ENCODE measurements around the gene KCNN3.
"Not testable (repeated sequence)": the region's sequence is repeated elsewhere in the genome, so short reads cannot be mapped to it uniquely, and the experiment has no call there.

KCNN3 gene

DNA sequence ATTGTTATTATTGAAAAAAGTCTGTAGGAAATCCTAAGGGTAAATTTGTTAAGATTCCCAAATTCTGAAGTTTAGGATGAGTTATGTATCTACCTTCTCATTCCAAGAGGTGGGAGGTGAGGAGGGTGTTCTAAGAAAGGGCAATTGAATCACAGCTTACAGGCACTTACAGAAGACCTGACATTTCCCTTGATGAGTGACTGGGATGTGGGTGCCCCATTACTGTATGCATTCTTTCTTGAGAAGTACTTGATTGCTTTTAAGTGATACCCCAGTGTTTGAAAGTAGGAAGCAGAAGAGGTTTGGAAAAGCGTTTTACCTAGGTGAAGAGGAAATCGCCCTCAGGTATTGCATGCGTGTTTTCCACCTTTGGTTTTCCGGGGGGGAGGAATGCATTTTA is 175.1 kb downstream of the KCNN3 start:
- no peak for DNase-seq

DNA sequence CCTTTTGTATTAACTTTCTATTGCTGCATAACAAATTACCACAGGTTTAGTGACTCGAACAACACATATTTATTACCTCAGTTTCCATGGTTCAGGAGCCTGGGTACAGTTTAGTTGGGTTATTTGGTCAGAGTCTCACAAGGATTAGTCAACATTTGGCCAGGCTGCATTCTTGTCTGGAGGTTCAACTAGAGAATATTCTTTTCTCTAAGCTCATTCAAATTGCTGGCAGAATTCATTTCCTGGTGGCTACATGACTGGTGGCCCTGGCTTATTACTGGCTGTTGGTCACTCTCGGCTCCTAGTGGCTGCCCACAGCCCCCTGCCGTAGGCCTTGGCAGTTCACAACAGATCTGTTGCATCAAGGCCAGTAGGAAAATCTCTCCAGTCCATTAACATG is 181.0 kb downstream of the KCNN3 start:
- DNase-seq, result no peak

DNA sequence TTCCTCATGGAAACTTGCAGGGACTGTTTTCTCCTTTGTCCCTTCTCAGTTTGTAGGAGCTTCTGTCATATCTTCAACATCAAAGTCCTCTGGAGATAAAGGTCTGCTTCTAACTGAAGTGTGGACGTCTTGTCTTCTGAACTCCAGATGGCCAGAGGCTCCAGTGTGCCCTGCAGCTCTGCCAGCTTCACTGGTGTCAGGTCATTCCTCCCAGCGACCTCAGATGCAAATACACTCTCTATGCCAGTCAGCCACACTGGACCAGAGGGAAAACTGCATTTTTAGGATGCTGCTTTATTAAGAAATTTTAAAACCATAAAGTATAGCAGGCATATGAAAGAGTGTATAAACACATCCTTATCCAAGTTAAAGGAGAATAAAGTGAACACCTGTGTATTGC is 183.6 kb downstream of the KCNN3 start:
- no peak for DNase-seq

DNA sequence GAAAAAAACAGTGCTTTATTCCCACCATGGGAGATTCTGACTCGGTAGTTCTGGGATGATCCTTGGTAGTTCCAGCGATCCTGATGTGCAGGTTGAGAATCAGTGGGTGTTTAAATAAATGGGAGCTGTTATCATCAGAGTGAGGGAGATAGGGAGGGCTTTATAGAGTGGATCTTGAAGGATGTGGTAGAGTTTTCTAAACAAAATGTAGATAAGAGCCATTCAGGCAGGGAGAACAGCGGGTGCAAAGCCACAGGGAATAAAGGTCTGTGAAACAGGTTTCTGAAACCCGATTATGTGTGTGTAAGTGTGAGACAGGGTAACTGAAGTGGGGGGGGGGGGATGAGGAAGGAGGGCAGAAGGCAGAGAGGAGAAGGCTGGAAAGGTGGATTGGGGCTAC is 186.3 kb downstream of the KCNN3 start:
- no peak for DNase-seq

DNA sequence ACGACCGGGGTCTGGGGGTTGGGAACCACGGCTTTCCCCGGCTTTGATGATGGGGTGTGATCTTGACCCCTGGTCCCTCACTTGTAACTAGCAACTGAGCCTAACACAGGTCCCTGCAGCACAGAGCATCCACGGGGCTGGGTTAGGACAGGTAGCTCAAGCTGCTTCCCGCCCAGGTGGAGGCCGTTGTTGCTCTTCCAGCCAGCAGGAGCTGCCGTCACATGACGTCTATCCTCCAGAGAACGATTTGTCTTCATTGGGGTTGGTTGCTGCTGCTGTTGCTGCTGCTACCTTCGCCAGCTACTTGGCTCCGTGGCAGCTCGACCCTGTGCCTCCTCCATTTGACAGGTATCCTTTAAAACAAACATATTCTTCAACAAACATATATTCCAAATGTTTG is 187.8 kb downstream of the KCNN3 start:
- no peak for DNase-seq

DNA sequence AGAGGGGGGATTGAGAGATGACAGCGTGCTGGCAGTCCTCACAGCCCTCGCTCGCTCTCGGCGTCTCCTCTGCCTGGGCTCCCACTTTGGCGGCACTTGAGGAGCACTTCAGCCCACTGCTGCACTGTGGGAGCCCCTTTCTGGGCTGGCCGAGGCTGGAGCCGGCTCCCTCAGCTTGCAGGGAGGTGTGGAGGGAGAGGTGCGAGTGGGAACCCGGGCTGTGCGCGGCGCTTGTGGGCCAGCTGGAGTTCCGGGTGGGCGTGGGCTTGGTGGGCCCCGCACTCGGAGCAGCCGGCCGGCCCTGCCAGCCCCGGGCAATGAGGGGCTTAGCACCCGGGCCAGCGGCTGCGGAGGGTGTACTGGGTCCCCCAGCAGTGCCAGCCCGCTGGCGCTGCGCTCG is 192.2 kb downstream of the KCNN3 start:
- not testable (repeated sequence) for DNase-seq

DNA sequence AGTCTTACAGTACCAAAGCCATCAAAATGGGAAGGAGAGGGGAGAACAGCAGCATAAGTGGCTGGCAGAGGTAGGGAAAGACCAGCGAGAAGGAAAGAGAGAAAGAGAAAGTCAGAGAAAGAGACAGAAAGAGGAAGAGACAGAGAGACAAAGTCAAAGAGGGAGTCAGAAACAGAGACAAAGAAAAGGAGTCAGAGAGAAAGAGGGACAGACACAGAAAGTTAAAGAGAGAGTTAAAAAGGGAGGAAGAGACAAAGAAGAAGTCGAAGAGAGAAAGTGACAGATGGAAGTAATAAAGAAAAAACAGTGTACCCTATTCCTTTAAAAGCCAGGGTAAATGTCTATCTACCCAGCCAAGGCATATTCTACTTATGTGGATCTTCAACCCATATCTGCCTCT is 193.2 kb downstream of the KCNN3 start:
- not testable (repeated sequence) for DNase-seq

DNA sequence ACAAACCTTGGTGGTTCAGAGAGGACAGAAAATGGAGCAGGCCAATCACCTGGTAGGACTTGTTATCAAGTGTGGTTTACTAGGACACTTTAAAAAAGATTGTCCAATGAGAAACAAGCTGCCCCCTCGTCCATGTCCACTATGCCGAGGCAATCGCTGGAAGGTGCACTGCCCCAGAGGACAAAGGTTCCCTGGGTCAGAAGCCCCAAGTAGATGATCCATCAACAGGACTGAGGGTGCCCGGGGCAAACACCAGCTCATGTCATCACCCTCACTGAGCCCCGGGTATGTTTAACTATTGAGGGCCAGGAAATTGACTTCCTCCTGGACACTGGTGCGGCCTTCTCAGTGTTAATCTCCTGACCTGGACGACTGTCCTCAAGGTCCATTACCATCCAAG is 195.6 kb downstream of the KCNN3 start:
- not testable (repeated sequence) for DNase-seq

DNA sequence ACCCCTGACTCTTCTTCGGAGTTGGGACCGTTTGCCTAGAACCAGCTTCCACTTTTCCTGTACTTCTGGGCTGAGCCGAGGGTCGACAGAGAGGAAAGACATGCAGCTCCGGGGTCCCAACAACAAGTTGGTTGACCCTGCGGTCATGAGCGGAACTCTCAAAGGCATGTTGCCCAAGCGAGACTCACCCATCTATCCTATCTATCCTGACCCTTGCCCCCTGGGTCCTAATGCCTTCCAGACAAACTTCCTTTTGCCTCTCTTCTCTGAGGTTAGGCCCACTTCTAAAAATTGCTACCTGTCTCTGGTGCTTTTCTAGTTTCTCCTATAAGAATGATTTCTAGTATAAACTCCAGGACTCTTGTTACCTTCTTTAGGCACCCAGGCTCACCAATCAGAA is 197.8 kb downstream of the KCNN3 start:
- not testable (repeated sequence) for DNase-seq

DNA sequence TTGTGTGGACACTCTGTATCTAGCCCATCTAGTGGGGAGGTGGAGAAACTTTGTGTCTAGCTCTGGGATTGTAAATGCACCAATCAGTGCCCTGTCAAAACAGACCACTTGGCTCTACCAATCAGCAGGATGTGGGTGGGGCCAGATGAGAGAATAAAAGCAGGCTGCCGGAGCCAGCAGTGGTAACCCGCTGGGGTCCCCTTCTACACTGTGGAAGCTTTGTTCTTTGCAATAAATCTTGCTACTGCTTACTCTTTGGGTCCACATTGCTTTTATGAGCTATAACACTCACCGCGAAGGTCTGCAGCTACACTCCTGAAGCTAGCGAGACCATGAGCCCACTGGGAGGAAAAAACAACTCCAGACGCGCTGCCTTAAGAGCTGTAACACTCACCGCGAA is 198.7 kb downstream of the KCNN3 start:
- DNase-seq, result not testable (repeated sequence)

DNA sequence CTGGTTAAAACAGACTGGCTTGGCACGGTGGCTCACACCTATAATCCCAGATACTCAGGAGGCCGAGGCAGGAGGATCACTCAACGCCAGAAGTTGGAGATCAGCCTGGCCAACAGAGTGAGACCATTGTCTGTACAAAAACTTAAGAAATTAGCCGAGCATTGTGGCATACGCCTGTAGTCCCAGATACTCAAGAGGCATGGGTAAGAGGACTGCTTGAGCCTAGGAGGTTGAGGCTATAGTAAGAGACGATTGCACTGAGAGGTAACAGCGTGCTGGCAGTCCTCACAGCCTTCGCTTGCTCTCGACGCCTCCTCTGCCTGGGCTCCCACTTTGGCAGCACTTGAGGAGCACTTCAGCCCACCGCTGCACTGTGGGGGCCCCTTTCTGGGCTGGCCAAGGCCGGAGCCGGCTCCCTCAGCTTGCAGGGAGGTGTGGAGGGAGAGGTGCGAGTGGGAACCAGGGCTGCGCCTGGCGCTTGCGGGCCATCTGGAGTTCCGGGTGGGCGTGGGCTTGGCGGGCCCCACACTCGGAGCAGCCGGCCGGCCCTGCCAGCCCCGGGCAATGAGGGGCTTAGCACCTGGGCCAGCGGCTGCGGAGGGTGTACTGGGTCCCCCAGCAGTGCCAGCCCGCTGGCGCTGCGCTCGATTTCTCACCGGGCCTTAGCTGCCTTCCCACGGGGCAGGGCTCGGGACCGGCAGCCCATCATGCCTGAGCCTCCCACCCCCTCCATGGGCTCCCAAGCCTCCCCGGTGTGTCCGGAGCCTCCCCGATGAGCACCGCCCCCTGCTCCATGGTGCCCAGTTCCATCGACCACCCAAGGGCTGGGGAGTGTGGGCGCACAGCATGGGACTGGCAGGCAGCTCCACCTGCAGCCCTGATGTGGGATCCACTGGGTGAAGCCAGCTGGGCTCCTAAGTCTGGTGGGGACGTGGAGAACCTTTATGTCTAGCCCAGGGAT is 199.5 kb downstream of the KCNN3 start:
- DNase-seq, result not testable (repeated sequence)

DNA sequence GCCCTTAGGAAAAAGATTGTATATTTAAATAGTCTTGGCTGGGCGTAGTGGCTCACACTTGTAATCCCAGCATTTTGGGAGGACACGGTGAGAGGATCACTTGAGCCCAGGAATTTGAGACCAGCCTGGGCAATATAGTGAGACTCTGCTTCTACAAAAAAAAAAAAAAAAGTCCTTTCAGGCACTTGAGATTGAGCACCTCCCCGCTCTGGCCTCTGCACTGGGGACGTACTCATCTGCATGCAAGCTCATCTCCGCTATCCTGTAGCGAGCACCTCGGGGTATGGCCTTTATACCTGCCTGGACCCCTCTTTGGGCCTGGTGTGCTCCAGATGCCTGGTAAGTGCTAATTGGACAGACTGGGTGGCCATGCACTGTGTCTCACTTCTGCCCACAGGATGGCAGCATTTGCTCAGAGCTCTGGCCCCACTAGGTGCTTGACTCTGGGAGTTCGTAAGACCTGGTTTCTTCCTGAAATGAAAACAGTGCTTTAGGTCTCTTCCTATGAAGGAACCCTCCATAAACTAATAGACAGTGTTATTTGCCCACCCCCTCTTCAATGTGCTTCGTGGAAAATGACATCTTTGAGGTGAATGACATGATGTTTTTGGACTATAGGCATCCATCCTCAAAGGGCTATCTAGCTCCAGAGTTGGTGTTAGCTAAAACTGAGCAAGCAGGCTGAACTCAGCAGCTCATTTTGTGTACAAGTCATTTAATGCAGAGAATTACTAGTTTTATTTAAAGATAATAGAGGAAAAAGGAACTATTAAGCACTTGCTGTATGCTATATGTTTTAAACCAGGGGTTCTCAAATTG is 200.4 kb downstream of the KCNN3 start:
- DNase-seq, result peak; percentile 77

DNA sequence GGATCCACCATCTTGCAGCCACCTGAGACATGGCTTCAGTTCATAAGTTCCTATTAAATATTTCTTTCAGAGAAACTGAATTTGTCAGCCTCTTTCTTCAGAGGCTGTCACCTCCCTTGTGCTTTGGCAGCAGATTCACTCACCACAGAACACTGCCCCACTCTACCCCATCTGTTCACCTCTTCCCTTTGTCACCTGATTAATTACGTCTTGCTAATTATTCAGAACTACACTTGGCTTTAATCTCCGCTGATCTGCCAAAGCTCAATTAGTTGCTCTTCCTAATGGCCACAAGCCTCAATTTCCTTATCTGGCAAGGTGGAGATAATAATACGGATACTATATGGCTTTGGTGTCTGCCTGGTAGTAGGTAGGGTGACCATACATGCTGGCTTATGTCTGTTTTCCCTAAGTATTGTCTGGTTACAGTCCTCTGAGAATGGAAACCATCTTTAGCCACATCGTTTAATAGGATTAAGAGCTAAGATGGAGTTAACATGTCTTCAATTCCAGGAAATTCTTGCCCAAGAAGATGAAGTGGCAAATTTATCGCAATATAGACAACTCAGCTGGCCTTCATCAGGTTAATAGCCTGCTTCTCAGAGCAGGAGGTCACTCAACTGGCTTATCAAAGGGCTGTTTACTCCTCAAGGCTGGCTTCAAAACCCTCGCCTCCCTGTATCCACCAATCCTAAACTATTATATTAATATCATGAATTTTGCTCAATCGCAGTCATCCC is 203.9 kb downstream of the KCNN3 start:
- no peak for DNase-seq

DNA sequence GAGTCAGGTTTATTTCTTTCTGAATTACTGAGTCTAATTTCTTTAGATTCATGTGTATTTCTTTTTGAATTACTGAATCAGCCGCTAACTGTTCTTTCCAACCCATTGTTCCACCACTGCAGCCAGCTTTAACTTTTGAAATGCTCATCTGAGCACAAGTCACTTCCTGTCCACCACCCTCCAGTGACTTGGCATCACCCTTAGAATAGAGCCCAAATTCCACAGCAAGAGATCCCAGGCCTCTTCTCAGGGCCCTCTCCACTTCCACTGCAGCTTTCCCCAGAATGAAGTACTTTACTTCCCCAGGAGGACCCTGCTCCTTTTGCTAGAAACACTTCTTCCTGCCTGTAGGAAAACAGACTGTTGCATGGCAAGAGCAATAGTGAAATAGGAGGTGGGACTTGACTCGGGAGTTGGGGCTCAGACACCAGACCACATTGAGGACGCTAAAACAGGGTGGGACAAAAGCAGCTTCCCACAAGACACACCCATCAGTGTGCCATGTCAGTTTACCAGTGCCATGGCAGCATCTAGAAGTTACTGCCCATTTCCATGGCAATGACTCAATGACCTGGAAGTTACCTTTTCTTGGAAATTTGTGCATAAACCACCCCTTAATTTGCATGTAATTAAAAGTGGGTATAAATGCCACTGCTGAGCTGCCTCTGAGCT is 205.6 kb downstream of the KCNN3 start:
- no peak for DNase-seq

DNA sequence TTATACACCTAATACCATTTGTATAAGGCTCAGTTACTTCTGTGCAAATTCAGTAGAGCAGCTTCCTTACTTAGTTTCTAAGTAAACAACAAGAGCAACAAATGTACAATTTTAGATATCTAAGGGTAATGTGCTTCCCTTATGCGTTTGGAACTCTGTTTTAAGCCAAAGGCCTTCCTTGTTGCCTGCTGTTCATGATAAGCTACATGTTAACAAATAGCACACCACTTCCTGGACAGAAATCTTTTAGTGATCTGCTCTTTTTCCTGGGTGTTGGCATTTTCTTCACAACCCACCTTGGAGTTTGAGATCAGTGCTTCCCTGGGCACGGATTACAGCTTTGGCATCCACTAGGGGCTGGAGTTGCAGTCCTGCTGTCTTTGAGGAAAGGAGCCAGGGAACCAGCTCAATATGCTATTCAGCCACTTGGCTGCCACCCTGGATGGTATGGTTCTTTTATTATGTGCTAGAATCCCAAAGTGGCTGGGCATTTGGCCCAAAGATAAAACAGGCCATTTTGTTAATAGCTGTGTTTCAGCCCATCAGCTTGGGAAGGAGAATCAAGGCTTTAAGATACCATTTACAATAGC is 206.5 kb downstream of the KCNN3 start:
- no peak for DNase-seq

DNA sequence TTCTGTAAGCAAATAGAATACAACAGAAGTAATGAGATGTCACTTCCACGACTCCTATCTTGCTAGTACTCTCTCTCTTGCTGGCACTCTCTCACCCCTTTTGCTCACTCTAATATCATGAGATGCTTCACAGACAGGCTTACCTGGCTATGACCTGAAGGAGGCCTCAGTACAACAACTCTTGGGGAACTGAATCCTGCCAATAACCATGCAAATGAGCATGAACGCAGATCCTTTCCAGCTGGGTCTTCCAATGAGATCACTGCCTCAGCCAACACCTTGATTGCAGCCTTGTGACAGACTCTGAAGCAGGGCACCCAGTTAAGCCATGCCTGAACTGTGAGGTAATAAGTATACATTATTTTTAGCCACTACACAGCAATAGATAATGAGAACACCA is 209.0 kb downstream of the KCNN3 start:
- DNase-seq, result no peak

DNA sequence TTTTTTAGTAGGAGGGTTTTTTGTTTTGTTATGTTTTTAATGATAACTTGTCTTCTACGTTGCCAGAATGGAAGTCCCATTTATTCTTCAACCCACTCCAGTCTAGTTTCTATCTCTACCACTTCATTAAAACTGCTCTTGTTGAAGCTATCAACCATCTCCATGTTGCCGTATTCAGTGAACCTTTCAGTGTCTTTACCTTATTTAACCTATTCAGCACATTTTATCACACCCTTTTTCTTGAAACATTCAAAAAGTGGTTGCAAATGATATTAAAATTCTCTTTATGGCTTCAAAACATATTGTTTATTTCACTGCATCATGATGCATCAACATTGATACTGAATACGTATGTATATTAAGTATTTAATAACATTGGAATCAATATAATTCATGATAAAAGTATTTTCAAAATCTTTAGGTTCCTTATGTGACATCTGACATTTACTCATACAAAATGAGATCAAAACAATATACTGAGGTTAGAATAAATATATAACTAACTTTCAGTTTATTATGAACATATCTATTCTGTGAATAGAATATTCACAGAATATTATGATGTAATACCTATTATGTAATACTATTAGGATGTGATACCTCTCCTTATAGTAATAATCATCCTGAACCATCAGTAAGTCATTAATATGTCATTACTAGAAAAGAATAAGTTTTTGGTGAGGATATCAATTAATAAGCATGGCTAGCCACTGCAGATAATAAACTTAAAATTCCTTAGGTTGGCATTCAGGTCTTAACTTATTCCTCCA is 210.1 kb downstream of the KCNN3 start:
- no peak for DNase-seq

DNA sequence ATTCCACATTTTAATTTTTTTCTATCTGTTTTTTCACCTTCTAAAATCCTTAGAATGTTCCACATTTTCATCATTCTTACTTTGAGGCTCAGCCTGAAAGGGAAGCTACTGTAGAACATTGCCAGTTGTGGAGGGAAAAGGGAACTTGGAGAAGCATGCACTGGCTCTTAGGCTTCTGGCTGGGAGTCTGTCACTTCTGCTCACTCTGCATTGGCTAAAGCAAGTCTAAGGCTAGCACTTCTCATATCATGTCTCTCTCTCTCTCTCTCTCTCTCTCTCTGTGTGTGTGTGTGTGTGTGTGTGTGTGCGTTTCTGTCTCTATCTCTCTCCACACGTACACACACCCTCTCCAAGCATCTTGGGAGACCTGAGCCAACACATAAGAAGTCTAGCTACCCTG is 212.5 kb downstream of the KCNN3 start:
- DNase-seq, result no peak

DNA sequence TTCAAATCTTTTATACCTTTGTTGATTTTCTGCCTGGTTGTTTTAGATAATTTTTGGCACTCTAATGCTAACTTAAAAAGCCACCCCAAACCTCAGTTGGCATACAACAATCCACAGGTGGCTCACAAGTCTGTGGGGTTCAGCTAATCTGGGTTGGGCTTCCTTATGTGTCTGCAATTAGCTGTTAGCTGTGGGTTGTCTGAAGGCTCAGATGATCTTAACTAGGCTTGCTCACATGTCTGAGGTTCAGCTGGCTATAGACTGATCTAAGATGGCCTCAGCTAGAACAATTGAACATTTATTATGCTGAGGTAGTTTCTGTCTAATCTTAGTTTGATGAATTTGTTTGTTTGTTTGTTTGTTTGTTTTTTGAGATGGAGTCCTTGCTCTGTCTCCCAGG is 217.2 kb downstream of the KCNN3 start:
- DNase-seq, result no peak

Measured in CD4-positive, alpha-beta T cell treated with Interleukin-10 for 1 hour (primary cell).